Mucosa of descending colon (tissue), 3 donors: ENCODE data around the gene GAPVD1. TPM values are rescaled to one million over a fixed set of nuclear protein-coding genes. Genes with fewer than 3 reads are reported as not detected.

ENCODE experiments used
- ATAC-seq: fragments of 200-7000 bp; cut with Tn5 transposase; one replicate; pipeline ENCODE4 v1.9.1; 2020; ENCODE audit warnings: mild to moderate bottlenecking, moderate library complexity
- DNase-seq, 3 donors: peaks; one replicate each; pipeline ENCODE4 v3.0.0-alpha.2; 2020
- H3K36me3 ChIP-seq: fragments of 200-600 bp; one replicate; pipeline ENCODE4 v1.8.0; 2021; ENCODE audit warnings: low read depth, mild to moderate bottlenecking
- H3K4me1 ChIP-seq: fragments of 200-600 bp; one replicate; pipeline ENCODE4 v1.8.0; 2021; ENCODE audit warnings: low read depth, mild to moderate bottlenecking
- H3K4me3 ChIP-seq: fragments of 200-600 bp; one replicate; pipeline ENCODE4 v1.8.0; 2021; ENCODE audit warnings: mild to moderate bottlenecking
- H3K9me3 ChIP-seq: fragments of 200-600 bp; one replicate; pipeline ENCODE4 v1.8.0; 2021; ENCODE audit warnings: mild to moderate bottlenecking
- CTCF ChIP-seq: fragments of 200-600 bp; IDR thresholded peaks from one replicate; pipeline ENCODE4 v1.8.0; 2022; ENCODE audit warnings: antibody characterized with exemption, mild to moderate bottlenecking
- intact Hi-C, 2 donors: fragments of 100-400 bp; cut with DNase I in 1 of 2; cut with micrococcal nuclease in 1 of 2; formaldehyde crosslinking; loops; one replicate each; pipeline versions ENCODE4 v1.11.0 to v1.11.1; 2022; cut with DNase I, micrococcal nuclease
- total RNA-seq, 3 donors: library from RNA; stranded (reverse); fragmentation: NEBNext Ultra II Directional in 2 of 3; extraction: Animal tissue kit (Norgen Biotek cat#: 25700) in 2 of 3; gene quantifications; one replicate each; pipeline versions ENCODE4 v1.2.1 to v1.2.4, GENCODE V29; 2021 to 2023
- donor health status: DM: no; HTN: no; CAD: no; lungs with moderate emphysema.
- donor health status: DM: no; HTN: no; CAD: no.
- donor health status: DM: no; HTN: yes; CAD: no.

Gene GAPVD1
- total RNA-seq, 3 donors from 2014 or later, result 40.8 to 55.1 (median 41.4) TPM

- intact Hi-C loops, result no loop called here
- no peak for TF ChIP-seq CTCF
- Histone ChIP-seq H3K9me3 (no peaks in the 10 kb centered on the region), H3K4me1 (peaks cover 5% of the 10 kb centered on the region), H3K36me3 (no peaks in the 10 kb centered on the region), H3K4me3 (no peak overlapping the region)
- DNase-seq, result no peak
- ATAC-seq, result no peak
Measured at GRCh38 chr9:125379208-125379607, 117.6 kb downstream of the GAPVD1 start.

GRCh38 chr9:125380406-125380805 is 118.8 kb downstream of the GAPVD1 start:
- Histone ChIP-seq H3K9me3 (no peaks in the 10 kb centered on the region), H3K4me1 (no peaks in the 10 kb centered on the region), H3K36me3 (no peaks in the 10 kb centered on the region), H3K4me3 (no peak overlapping the region)
- ATAC-seq (no peak), DNase-seq (no peak)
- TF ChIP-seq CTCF, result no peak
- intact Hi-C loops, result no loop called here

- TF ChIP-seq CTCF, result no peak
Measured at GRCh38 chr9:125387861-125388524, 126.4 kb downstream of the GAPVD1 start.

GRCh38 chr9:125388978-125389377 is 127.4 kb downstream of the GAPVD1 start:
- no peaks in the 10 kb centered on the region for H3K36me3 ChIP-seq
- no peaks in the 10 kb centered on the region for H3K9me3 ChIP-seq
- ATAC-seq, result no peak
- TF ChIP-seq CTCF, result no peak
- DNase-seq, result no peak
- intact Hi-C loops, result no loop called here
- no peaks in the 10 kb centered on the region for H3K4me1 ChIP-seq
- no peak overlapping the region for H3K4me3 ChIP-seq

More at GRCh38 chr9:125387861-125388524, 126.4 kb downstream of the GAPVD1 start:
- Histone ChIP-seq H3K36me3 (no peaks in the 10 kb centered on the region), H3K4me3 (no peak overlapping the region), H3K9me3 (no peaks in the 10 kb centered on the region), H3K4me1 (no peaks in the 10 kb centered on the region)
- DNase-seq, result no peak
- ATAC-seq, result no peak
- intact Hi-C loops, result no loop called here

GRCh38 chr9:125391704-125392103 is 130.1 kb downstream of the GAPVD1 start:
- no peak overlapping the region for H3K4me3 ChIP-seq
- H3K9me3 ChIP-seq, result no peaks in the 10 kb centered on the region
- no peak for TF ChIP-seq CTCF
- ATAC-seq (no peak), DNase-seq (no peak)
- H3K4me1 ChIP-seq, result no peaks in the 10 kb centered on the region
- intact Hi-C loops, result no loop called here
- no peaks in the 10 kb centered on the region for H3K36me3 ChIP-seq

GRCh38 chr9:125393426-125393825 is 131.8 kb downstream of the GAPVD1 start:
- no peak overlapping the region for H3K4me3 ChIP-seq
- intact Hi-C loops, result no loop called here
- no peak for ATAC-seq

More at GRCh38 chr9:125393426-125393825, 131.8 kb downstream of the GAPVD1 start:
- no peaks in the 10 kb centered on the region for H3K4me1 ChIP-seq
- no peak for DNase-seq
- TF ChIP-seq CTCF, result no peak
- no peaks in the 10 kb centered on the region for H3K9me3 ChIP-seq
- H3K36me3 ChIP-seq, result no peaks in the 10 kb centered on the region
